Neural progenitor cell (in vitro differentiated cells): ENCODE data around the gene SLC4A9. TPM values are rescaled to one million over a fixed set of nuclear protein-coding genes. Genes with fewer than 3 reads are reported as not detected.
A peak's percentile ranks its signal among the peaks of the same experiment; 100 is the strongest.

Experiments
- DNase-seq: peaks from one replicate; pipeline ENCODE4 v3.0.0-alpha.2; 2016; ENCODE audit warnings: low spot score
- H2AFZ ChIP-seq: fragments of 200-600 bp; sonication (generic); replicated peaks from 2 replicates; pipeline ENCODE4 v1.6.1; 2016; ENCODE audit warnings: antibody characterized with exemption
- H3F3A ChIP-seq: fragments of 200-600 bp; sonication (generic); 2 replicates; pipeline ENCODE4 v1.6.1; 2016; ENCODE audit warnings: antibody characterized with exemption, low read depth
- H3K27ac ChIP-seq: fragments of 200-600 bp; sonication (generic); 2 replicates; pipeline ENCODE4 v1.5.1; 2016; ENCODE audit warnings: mild to moderate bottlenecking
- H3K27me3 ChIP-seq: fragments of 200-600 bp; sonication (generic); 2 replicates; pipeline ENCODE4 v1.6.1; 2016; ENCODE audit warnings: mild to moderate bottlenecking, moderate library complexity
- H3K36me3 ChIP-seq: fragments of 200-600 bp; sonication (generic); 2 replicates; pipeline ENCODE4 v1.5.1; 2016
- H3K4me1 ChIP-seq: fragments of 200-600 bp; sonication (generic); 2 replicates; pipeline ENCODE4 v1.6.1; 2016; ENCODE audit warnings: mixed run types
- H3K4me2 ChIP-seq: fragments of 200-600 bp; sonication (generic); 2 replicates; pipeline ENCODE4 v1.6.1; 2016
- H3K4me3 ChIP-seq: fragments of 200-600 bp; sonication (generic); 2 replicates; pipeline ENCODE4 v1.5.1; 2016
- H3K79me2 ChIP-seq: fragments of 200-600 bp; sonication (generic); 2 replicates; pipeline ENCODE4 v1.6.1; 2016; ENCODE audit warnings: low read depth
- H3K9ac ChIP-seq: fragments of 200-600 bp; sonication (generic); 2 replicates; pipeline ENCODE4 v1.6.1; 2016
- H3K9me3 ChIP-seq: fragments of 200-600 bp; sonication (generic); 2 replicates; pipeline ENCODE4 v1.5.1; 2016; ENCODE audit warnings: low read depth
- H4K20me1 ChIP-seq: fragments of 200-600 bp; sonication (generic); 2 replicates; pipeline ENCODE4 v1.6.1; 2016; ENCODE audit warnings: low read depth
- H3K27ac Mint-ChIP-seq: 3 replicates; pipeline ENCODE4 v1.8.0; 2021; ENCODE audit warnings: mixed read lengths
- H3K27me3 Mint-ChIP-seq: 2 replicates; pipeline ENCODE4 v1.8.0; 2022; ENCODE audit warnings: low read depth, mild to moderate bottlenecking, inconsistent platforms, moderate library complexity, mixed read lengths; ENCODE audit not compliant: insufficient read depth
- H3K36me3 Mint-ChIP-seq: 3 replicates; pipeline ENCODE4 v1.8.0; 2021; ENCODE audit warnings: mixed read lengths
- H3K4me1 Mint-ChIP-seq: 3 replicates; pipeline ENCODE4 v1.8.0; 2021; ENCODE audit warnings: mixed read lengths
- H3K4me3 Mint-ChIP-seq: 3 replicates; pipeline ENCODE4 v1.8.0; 2021; ENCODE audit warnings: mild to moderate bottlenecking, moderate library complexity, mixed read lengths
- H3K9me3 Mint-ChIP-seq: 3 replicates; pipeline ENCODE4 v1.8.0; 2020; ENCODE audit warnings: mixed read lengths
- CTCF ChIP-seq: fragments of 200-600 bp; sonication (generic); IDR thresholded peaks from 2 replicates; pipeline ENCODE4 v1.5.1; 2017; ENCODE audit warnings: antibody characterized with exemption, mild to moderate bottlenecking
- EZH2 ChIP-seq: fragments of 200-600 bp; sonication (generic); IDR thresholded peaks from 2 replicates; pipeline ENCODE4 v1.6.1; 2017; ENCODE audit warnings: antibody characterized with exemption, mild to moderate bottlenecking, moderate library complexity
- EZH2phosphoT487 ChIP-seq: fragments of 200-600 bp; sonication (generic); IDR thresholded peaks from 2 replicates; pipeline ENCODE4 v1.6.1; 2017; ENCODE audit warnings: antibody characterized with exemption
- total RNA-seq: library from RNA; depleted of rRNA; stranded (reverse); fragments of >200 nt; gene quantifications from 2 replicates; pipeline ENCODE4 v1.2.3, GENCODE V29; 2015; ENCODE audit warnings: low replicate concordance

Gene SLC4A9
- total RNA-seq, 1 donor from 2014 or later = not detected

- H3K27ac ChIP-seq = no peak overlapping the region
- no peak overlapping the region for H3K4me2 ChIP-seq
- H3K4me3 ChIP-seq = no peak overlapping the region
- peak overlapping the region; percentile 44 for H2AFZ ChIP-seq
- H3K9ac ChIP-seq = no peak overlapping the region
- no peaks in the 10 kb centered on the region for H3K36me3 ChIP-seq
- no peak for DNase-seq
- H3F3A ChIP-seq = no peaks in the 10 kb centered on the region
- peak overlapping the region; percentile 44 for H3K27ac Mint-ChIP-seq
- H4K20me1 ChIP-seq = no peaks in the 10 kb centered on the region
- no peaks in the 10 kb centered on the region for H3K4me1 ChIP-seq
- H3K27me3 ChIP-seq = no peaks in the 10 kb centered on the region
- peaks cover 2% of the 10 kb centered on the region for H3K27me3 Mint-ChIP-seq
- no peaks in the 10 kb centered on the region for H3K79me2 ChIP-seq
- H3K9me3 ChIP-seq = no peaks in the 10 kb centered on the region
- peaks cover 18% of the 10 kb centered on the region for H3K4me1 Mint-ChIP-seq
- H3K36me3 Mint-ChIP-seq = no peaks in the 10 kb centered on the region
- H3K9me3 Mint-ChIP-seq = no peaks in the 10 kb centered on the region
- TF ChIP-seq CTCF (no peak), EZH2phosphoT487 (no peak), EZH2 (no peak)
- H3K4me3 Mint-ChIP-seq = no peak overlapping the region
Measured at GRCh38 chr5:140312067-140312790, 47.8 kb upstream of the SLC4A9 start.

- no peak overlapping the region for H3K27ac ChIP-seq
- H3K4me2 ChIP-seq = no peak overlapping the region
Measured at GRCh38 chr5:140312791-140313189, 47.2 kb upstream of the SLC4A9 start.

GRCh38 chr5:140317859-140318258, 42.1 kb upstream of the SLC4A9 start:
- Mint-ChIP-seq H3K27ac (no peak overlapping the region), H3K9me3 (peaks cover 4% of the 10 kb centered on the region), H3K4me1 (peaks cover 7% of the 10 kb centered on the region), H3K27me3 (no peaks in the 10 kb centered on the region), H3K4me3 (no peak overlapping the region), H3K36me3 (no peaks in the 10 kb centered on the region)
- H3K27ac ChIP-seq = no peak overlapping the region
- no peaks in the 10 kb centered on the region for H3K36me3 ChIP-seq
- H4K20me1 ChIP-seq = no peaks in the 10 kb centered on the region
- H3K4me1 ChIP-seq = no peaks in the 10 kb centered on the region
- H3K27me3 ChIP-seq = no peaks in the 10 kb centered on the region
- no peaks in the 10 kb centered on the region for H3K79me2 ChIP-seq
- H3K9me3 ChIP-seq = no peaks in the 10 kb centered on the region
- no peak for TF ChIP-seq EZH2phosphoT487
- no peak for TF ChIP-seq EZH2
- no peak for TF ChIP-seq CTCF
- no peak for DNase-seq
- H3K4me2 ChIP-seq = no peak overlapping the region
- H2AFZ ChIP-seq = no peak overlapping the region
- H3K9ac ChIP-seq = no peak overlapping the region
- no peaks in the 10 kb centered on the region for H3F3A ChIP-seq
- no peak overlapping the region for H3K4me3 ChIP-seq

More at GRCh38 chr5:140312791-140313189, 47.2 kb upstream of the SLC4A9 start:
- peaks cover 2% of the 10 kb centered on the region for H3K27me3 Mint-ChIP-seq
- Histone ChIP-seq H3K9ac (no peak overlapping the region), H3K79me2 (no peaks in the 10 kb centered on the region), H3K9me3 (no peaks in the 10 kb centered on the region), H3K4me3 (no peak overlapping the region), H3K4me1 (no peaks in the 10 kb centered on the region), H3K27me3 (no peaks in the 10 kb centered on the region), H2AFZ (no peak overlapping the region), H3K36me3 (no peaks in the 10 kb centered on the region), H3F3A (no peaks in the 10 kb centered on the region), H4K20me1 (no peaks in the 10 kb centered on the region)
- DNase-seq = no peak
- H3K9me3 Mint-ChIP-seq = no peaks in the 10 kb centered on the region
- H3K4me3 Mint-ChIP-seq = no peak overlapping the region
- TF ChIP-seq EZH2 = no peak
- no peak for TF ChIP-seq CTCF
- no peak for TF ChIP-seq EZH2phosphoT487
- H3K36me3 Mint-ChIP-seq = no peaks in the 10 kb centered on the region
- H3K27ac Mint-ChIP-seq = no peak overlapping the region
- peaks cover 18% of the 10 kb centered on the region for H3K4me1 Mint-ChIP-seq
